Germinal center (tissue), 1 donor: ENCODE measurements around the gene ROCK2.
"Not testable (repeated sequence)": the region's sequence is repeated elsewhere in the genome, so short reads cannot be mapped to it uniquely, and the experiment has no call there.

Source experiments
- DNase-seq: peaks from one replicate; pipeline ENCODE4 v3.0.0; 2012; ENCODE audit warnings: mixed read lengths, low spot score

Gene ROCK2

DNA sequence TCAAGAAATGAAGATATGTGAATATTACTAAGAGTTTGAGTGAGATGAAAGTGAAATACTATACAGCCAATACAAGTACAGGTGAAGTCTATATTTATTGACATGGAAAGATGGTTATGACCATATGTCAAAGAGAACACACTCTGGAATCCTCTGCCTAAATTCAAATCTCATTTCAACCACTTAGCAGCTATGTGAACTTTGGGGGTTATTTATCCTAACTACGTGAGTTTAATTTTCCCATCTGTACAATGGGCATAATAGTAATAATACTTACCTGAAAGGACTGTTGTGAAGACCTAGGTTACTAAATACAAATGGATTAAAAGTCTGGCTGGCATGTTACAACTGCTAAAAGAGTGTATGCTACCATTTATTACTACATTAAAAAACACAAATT lies 79.6 kb downstream of the ROCK2 start:
- no peak for DNase-seq

GRCh38 chr2:11264007-11264406 lies 80.4 kb downstream of the ROCK2 start:
- no peak for DNase-seq

- DNase-seq: no peak
Observed at GRCh38 chr2:11263177-11263576, 81.3 kb downstream of the ROCK2 start.

DNA sequence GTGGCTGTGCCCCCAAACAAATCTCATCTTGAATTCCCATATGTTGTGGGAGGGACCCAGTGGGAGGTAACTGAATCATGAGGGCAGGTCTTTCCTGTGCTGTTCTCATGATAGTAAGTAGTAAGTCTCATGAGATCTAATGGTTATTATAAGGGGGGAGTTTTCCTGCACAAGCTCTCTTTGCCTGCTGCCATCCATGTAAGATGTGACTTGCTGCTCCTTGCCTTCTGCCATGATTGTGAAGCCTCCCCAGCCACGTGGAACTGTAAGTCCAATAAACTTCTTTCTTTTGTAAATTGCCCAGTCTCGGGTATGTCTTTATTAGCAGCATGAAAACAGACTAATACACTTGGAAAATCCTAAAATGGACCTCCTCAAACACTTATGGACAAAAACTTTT lies 82.0 kb downstream of the ROCK2 start:
- DNase-seq: not testable (repeated sequence)

- not testable (repeated sequence) for DNase-seq
Observed at GRCh38 chr2:11261564-11261963, 82.9 kb downstream of the ROCK2 start.

- DNase-seq: no peak
Observed at GRCh38 chr2:11260979-11261378, 83.5 kb downstream of the ROCK2 start.

DNA sequence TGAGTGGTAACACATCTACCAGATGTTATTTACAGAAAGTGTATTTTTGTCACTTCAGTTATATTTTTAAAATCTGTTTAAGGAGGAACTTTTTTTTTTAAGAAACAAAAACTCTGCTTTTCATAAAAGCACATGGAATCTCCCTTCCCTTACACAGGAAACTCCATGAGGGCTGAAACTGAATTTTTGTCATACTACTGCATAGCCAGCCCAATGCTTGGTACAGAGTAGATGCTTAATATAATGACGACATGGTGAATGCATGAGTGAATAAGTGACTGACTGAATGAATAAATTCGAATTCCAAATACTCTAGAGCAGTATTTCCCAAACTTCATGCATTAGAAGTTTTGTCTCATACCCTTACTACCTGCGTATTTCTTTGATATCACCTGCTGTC lies 86.5 kb downstream of the ROCK2 start:
- DNase-seq: no peak

DNA sequence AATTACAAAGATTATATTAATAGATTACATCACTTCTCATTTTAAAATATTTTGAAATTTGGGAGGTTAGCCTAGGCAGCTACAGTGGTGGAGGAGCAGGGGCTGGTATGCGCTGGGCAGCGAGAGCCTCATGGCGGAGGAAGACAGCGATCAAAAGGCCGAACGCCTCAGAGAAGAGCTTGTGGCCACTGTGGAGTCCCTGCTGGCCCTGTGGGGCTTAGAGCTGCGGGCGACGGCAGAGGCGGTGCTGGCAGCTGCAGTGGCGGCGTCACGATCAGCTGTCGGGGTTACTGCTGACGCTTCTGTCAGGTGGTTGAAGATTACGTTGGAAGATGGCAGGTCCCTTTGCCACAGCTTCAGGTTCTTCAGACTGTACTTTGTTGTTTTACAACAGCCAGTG lies 87.4 kb downstream of the ROCK2 start:
- no peak for DNase-seq

DNA sequence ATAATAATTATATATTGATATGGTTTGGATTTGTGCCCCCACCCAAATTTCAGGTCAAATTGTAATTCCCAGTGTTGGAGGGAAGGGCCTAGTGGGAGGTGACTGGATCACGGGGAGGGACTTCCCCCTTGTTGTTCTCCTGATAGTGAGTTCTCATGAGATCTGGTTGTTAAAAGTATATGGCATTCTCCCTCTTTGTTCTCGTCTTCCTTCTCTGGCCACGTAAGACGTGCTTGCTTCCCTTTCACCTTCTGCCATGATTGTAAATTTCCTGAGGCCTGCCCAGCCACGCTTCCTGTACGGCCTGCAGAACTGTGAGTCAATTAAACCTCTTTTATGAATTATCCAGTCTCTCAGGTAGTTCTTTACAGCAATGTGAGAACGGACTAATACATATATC lies 88.3 kb downstream of the ROCK2 start:
- no peak for DNase-seq

DNA sequence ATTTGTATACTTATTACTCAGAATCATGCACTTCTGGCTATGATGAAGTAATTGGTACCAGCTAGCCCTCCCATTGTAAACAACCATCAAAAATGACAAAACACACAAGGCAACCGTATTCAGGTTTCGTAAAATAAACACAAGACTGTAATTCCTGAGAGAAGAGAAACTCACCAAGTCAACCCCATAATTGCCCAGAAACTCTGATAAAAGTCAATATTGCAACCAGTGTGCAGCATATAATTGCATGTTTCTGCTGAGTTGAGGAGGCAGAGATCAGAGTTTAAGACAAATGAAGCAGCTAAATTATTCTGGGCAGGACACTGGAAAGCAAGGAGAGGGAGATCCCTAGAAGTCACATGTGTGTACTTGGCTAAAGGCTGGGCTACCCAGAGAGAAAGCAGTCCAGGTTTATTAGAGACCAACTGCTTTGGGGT lies 90.3 kb downstream of the ROCK2 start:
- no peak for DNase-seq

- DNase-seq: not testable (repeated sequence)
Observed at GRCh38 chr2:11252458-11252857, 92.0 kb downstream of the ROCK2 start.

GRCh38 chr2:11250400-11251196 lies 93.8 kb downstream of the ROCK2 start:
- DNase-seq: no peak

GRCh38 chr2:11245322-11245721 lies 99.1 kb downstream of the ROCK2 start:
- DNase-seq: no peak

- DNase-seq: no peak
Observed at GRCh38 chr2:11244091-11244826, 100.2 kb downstream of the ROCK2 start.

GRCh38 chr2:11243512-11243911 lies 100.9 kb downstream of the ROCK2 start:
- no peak for DNase-seq

GRCh38 chr2:11242542-11243174 lies 101.8 kb downstream of the ROCK2 start:
- no peak for DNase-seq

GRCh38 chr2:11241412-11242203 lies 102.8 kb downstream of the ROCK2 start:
- DNase-seq: no peak

DNA sequence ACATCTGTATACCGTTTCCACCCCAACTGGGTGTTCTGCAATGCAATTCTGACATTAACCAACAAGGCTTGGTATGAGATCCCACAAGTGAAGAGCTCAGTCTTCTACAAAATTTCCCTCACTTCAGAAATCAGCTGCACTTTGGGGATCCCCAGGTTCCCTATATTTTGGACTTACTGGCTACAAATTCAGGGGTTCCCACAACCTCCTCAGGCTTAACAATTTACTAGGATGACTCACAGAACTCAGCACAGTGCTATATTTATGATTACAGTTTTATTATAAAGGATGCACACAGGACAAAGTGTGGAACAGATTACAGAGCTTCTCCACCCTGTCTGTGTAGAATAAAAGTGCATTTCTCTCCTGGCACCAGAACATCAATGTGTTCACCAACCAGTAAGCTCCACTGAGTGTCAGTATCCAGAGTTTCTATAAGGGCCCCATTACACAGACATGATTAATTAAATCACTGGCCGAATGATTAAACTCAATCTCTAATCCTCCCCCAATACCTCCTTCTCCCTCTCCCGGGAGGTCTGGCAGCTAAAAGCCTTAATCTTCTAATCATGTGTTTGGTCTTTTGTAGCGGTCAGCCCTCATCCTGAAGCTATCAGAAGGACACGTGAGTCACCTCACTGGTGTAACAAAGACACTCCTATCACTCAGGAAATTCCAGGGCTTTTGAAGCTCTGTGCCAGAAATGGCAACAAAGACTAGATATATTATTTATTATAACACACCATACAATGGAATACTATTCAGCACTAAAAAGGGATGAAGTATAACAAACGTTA lies 104.6 kb downstream of the ROCK2 start:
- no peak for DNase-seq

DNA sequence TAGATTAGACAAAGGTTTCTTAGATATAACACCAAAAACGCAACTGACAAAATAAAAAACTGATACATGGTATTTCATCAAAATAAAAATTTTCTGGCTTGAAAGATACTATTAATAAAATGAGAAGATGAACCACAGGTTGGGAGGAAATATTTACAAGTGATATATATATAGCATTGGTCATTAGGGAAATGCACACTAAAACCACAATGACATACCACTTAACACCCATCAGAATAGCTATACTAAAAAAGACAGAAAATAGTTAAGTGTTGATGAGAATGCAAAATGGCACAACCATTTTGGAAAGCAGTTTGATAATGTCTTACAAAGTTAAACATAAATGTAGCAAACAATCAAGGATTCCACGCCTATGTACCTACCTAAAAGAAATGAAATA lies 105.3 kb downstream of the ROCK2 start:
- no peak for DNase-seq

DNA sequence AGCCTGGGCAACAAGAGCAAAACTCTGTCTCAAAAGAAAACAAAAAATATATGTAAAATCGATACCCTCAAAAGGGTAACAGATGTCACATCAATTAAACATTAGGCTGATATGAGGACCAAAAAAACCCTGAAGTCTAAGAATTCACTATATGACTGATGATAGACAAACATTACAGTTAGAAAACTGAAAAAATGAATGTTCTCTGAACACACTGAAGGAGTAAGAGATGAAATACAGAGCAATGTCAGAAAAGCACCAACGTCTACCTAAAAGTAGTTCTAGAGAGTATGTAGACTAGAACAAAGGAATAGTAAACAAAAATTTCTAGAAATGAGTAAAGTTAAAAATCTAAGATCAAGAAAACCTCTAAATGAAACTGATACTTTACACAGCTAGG lies 107.3 kb downstream of the ROCK2 start:
- no peak for DNase-seq

GRCh38 chr2:11236335-11236734 lies 108.1 kb downstream of the ROCK2 start:
- no peak for DNase-seq
